KMS-11 (cell line): ENCODE measurements around the gene GPR75.

Experiments used
- H2AFZ ChIP-seq: fragments of 200-600 bp; sonication (generic); 2 replicates; pipeline ENCODE4 v1.6.1; 2016; ENCODE audit warnings: antibody characterized with exemption, mixed run types, low read depth
- H3K27ac ChIP-seq: fragments of 200-600 bp; sonication (generic); 2 replicates; pipeline ENCODE4 v1.6.1; 2016; ENCODE audit warnings: mild to moderate bottlenecking, mixed run types
- H3K27me3 ChIP-seq: fragments of 200-600 bp; sonication (generic); 2 replicates; pipeline ENCODE4 v1.6.1; 2017; ENCODE audit warnings: mild to moderate bottlenecking, low read depth, mixed run types, moderate library complexity; ENCODE audit not compliant: insufficient read depth
- H3K36me3 ChIP-seq: fragments of 200-600 bp; sonication (generic); 2 replicates; pipeline ENCODE4 v1.6.1; 2017; ENCODE audit warnings: mild to moderate bottlenecking, mixed run types; ENCODE audit not compliant: insufficient read depth
- H3K4me1 ChIP-seq: fragments of 200-600 bp; sonication (generic); 2 replicates; pipeline ENCODE4 v1.6.1; 2016; ENCODE audit warnings: mild to moderate bottlenecking, low read depth, mixed run types; ENCODE audit not compliant: poor library complexity, severe bottlenecking
- H3K4me2 ChIP-seq: fragments of 200-600 bp; sonication (generic); 2 replicates; pipeline ENCODE4 v1.7.0; 2016; ENCODE audit warnings: mild to moderate bottlenecking, mixed run types
- H3K4me3 ChIP-seq: fragments of 200-600 bp; sonication (generic); IDR thresholded peaks from 2 replicates; pipeline ENCODE4 v1.6.1; 2017; ENCODE audit warnings: low read depth, low read length, mixed read lengths; ENCODE audit not compliant: insufficient read depth
- H3K79me2 ChIP-seq: fragments of 200-600 bp; sonication (generic); 2 replicates; pipeline ENCODE4 v1.6.1; 2016; ENCODE audit warnings: low read depth, mixed run types; ENCODE audit not compliant: insufficient read depth
- H3K9ac ChIP-seq: fragments of 200-600 bp; sonication (generic); 2 replicates; pipeline ENCODE4 v1.6.1; 2016; ENCODE audit warnings: mild to moderate bottlenecking, mixed run types
- H4K20me1 ChIP-seq: fragments of 200-600 bp; sonication (generic); 2 replicates; pipeline ENCODE4 v1.6.1; 2016; ENCODE audit warnings: mild to moderate bottlenecking, mixed run types; ENCODE audit not compliant: insufficient read depth
- TF ChIP-seq, protein P1 (sequence below): fragments of 200-600 bp; sonication (generic); conservative IDR thresholded peaks from 2 replicates; pipeline ENCODE4 v1.6.1; 2017; ENCODE audit warnings: low read depth, mild to moderate bottlenecking, antibody characterized with exemption, low read length, moderate library complexity, mixed read lengths

GPR75 gene

DNA sequence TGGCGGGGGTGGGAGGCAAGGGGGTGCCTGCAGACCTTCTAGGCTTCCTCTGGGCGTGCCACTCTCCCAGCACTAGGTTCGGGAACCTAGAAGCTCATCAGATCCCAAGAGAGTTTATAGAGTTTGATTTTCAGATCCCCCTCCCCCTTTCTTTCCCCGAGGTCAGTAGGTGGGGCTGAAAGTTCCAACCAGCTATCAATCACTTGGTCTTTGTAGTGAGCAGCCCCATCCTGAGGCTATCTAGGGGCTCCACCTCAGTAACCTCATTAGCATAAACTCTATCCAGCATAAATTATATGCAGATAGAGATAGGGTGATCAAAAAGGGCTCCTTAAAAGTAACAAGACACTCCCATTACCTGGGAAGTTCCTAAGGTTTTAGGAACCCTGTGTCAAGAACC, 40.1 kb downstream of the GPR75 start:
- Histone ChIP-seq H3K27me3 (no peaks in the 10 kb centered on the region), H3K27ac (no peak overlapping the region), H4K20me1 (no peaks in the 10 kb centered on the region), H3K79me2 (no peaks in the 10 kb centered on the region), H3K9ac (no peak overlapping the region), H3K4me1 (no peaks in the 10 kb centered on the region), H3K36me3 (peaks cover 7% of the 10 kb centered on the region; the same call in 1 of the 2 replicates), H3K4me2 (no peak overlapping the region), H3K4me3 (no peak overlapping the region), H2AFZ (no peak overlapping the region)
- TF ChIP-seq, protein P1, sequence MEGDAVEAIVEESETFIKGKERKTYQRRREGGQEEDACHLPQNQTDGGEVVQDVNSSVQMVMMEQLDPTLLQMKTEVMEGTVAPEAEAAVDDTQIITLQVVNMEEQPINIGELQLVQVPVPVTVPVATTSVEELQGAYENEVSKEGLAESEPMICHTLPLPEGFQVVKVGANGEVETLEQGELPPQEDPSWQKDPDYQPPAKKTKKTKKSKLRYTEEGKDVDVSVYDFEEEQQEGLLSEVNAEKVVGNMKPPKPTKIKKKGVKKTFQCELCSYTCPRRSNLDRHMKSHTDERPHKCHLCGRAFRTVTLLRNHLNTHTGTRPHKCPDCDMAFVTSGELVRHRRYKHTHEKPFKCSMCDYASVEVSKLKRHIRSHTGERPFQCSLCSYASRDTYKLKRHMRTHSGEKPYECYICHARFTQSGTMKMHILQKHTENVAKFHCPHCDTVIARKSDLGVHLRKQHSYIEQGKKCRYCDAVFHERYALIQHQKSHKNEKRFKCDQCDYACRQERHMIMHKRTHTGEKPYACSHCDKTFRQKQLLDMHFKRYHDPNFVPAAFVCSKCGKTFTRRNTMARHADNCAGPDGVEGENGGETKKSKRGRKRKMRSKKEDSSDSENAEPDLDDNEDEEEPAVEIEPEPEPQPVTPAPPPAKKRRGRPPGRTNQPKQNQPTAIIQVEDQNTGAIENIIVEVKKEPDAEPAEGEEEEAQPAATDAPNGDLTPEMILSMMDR, result no peak

DNA sequence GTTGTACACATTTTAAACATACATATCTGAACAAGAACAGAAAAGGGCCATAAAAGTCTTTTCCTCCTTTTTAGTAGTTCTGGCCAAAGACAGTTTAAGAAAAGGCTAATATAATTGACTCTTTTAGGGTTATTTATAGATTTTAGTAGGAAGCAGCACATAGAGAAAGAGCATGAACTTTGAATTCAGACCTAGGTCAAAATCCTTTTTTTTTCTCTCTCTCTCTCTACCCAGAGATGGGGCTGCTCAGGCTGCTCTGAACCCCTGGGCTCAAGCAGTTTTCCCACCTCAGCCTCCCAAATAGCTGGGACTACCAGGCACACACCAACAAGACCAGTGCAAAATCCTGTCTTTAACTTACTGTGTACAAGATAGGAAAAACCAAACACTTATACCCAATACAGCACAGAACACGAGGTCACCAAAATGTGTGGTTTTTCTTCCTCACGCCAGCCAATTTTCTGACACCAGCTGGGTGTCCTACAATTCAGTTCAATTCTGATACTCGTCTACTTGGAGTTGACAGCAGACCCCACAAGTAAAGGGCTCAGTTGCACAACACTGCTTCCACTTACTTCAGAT, 40.8 kb downstream of the GPR75 start:
- Histone ChIP-seq H3K4me1 (no peaks in the 10 kb centered on the region), H3K27me3 (no peaks in the 10 kb centered on the region), H4K20me1 (no peaks in the 10 kb centered on the region), H2AFZ (no peak overlapping the region), H3K36me3 (peaks cover 7% of the 10 kb centered on the region; the same call in 1 of the 2 replicates), H3K79me2 (no peaks in the 10 kb centered on the region), H3K4me2 (no peak overlapping the region), H3K4me3 (no peak overlapping the region), H3K9ac (no peak overlapping the region), H3K27ac (no peak overlapping the region)
- TF ChIP-seq, protein P1, result no peak

DNA sequence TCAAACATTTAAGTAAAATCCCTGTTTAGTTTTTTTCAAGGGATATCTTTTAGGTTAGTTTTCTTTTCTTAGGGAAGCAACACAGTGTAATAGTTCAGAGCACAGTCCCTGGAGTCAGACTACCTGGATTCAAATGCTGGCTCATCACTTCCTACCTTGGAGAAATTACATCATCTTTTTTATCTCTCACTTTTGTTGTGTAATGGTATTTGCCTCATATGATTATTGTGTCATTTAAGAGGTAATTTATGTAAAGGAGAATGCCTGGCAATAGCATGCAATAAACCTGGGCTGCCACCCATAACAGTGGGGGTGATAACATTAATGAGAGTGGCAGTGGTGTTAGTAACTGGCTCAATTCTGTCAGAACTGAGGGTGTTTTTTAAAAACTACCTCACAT, 46.6 kb downstream of the GPR75 start:
- Histone ChIP-seq H3K27ac (no peak overlapping the region), H3K79me2 (no peaks in the 10 kb centered on the region), H3K4me3 (no peak overlapping the region), H3K4me2 (no peak overlapping the region), H3K9ac (no peak overlapping the region), H3K27me3 (no peaks in the 10 kb centered on the region), H3K36me3 (peaks cover 7% of the 10 kb centered on the region), H2AFZ (no peak overlapping the region), H3K4me1 (no peaks in the 10 kb centered on the region), H4K20me1 (no peaks in the 10 kb centered on the region)
- TF ChIP-seq, protein P1, result no peak

DNA sequence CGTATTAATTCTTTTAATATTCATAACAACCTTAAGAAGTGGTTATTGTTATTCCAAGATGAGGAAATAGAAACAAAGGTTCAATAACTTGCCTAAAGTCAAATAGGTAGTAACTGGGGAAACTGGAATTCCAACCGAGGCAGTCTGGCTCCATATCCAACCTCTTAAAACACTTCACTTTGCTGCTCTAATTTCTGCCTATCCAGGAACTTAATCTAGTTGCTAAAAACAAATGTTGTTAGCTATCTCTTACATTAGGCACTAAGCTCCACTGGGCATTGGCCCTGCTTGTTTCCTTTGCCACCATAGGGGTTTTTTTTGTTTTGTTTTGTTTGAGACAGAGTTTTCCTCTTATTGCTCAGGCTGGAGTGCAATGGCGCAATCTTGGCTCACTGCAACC, 48.2 kb downstream of the GPR75 start:
- H2AFZ ChIP-seq, result no peak overlapping the region
- no peaks in the 10 kb centered on the region for H3K79me2 ChIP-seq
- no peak overlapping the region for H3K9ac ChIP-seq
- no peaks in the 10 kb centered on the region for H3K4me1 ChIP-seq
- peaks cover 7% of the 10 kb centered on the region; the same call in 1 of the 2 replicates for H3K36me3 ChIP-seq
- no peaks in the 10 kb centered on the region for H3K27me3 ChIP-seq
- TF ChIP-seq, protein P1, result no peak
- H3K4me3 ChIP-seq, result no peak overlapping the region
- no peaks in the 10 kb centered on the region for H4K20me1 ChIP-seq
- no peak overlapping the region for H3K4me2 ChIP-seq
- no peak overlapping the region for H3K27ac ChIP-seq
